Measurements from ENCODE around the gene MAPRE2.

MAPRE2 gene

DNA sequence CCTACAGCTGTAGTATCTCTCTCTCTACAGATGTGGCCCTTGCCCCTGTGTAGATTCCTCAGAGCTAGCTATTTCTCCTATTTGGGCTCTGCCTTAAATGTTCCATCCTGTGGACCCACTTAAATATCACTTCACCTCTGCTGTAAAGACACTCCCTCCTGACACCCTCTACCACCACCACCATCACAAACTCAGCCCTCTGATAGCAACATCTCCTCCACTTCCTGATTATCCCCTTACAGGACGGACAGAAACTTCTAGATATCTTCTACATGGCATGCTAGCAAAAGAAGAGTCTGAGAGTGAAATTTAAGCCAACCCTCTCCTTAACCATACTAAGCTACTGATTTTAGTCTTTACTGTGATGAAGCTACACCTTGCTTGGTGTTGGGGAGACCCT, 3.2 kb upstream of the MAPRE2 start:
- no peak for DNase-seq (ENCODE audit: low read depth in 2 of 2)

DNA sequence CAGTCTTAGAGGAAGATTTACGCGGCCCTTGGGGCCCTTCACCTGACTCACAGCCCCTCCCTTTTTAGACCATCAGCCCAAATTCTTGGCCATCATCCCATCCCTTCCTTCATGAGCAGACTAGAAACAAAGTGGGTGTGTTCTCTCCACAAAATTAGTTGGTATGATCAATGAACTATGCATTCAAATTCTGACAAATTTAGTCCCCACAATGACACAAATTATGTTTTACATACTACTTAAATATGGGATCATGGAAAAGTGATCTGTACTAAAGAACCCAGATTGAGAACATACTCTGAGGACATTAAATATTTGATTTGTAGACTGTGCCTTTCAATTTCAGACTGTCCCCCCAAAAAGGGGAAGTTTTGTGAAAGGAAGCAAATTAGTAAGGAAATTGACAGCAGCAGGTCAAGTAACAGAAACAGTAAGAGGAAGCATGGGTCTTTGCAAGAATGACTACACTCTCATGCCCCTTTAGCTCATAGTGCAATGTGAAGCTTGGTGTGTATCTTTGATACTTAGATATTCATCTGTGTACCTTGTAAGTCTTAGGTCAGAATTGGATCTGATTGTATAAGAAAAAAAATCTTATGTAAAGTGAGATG, 2.2 kb upstream of the MAPRE2 start:
- DNase-seq (ENCODE audit: low read depth in 2 of 2), result no peak

- DNase-seq (ENCODE audit: low read depth in 2 of 2), result no peak
These were observed 600 bp upstream of the MAPRE2 start for GRCh38 chr18:35040638-35040987.

DNA sequence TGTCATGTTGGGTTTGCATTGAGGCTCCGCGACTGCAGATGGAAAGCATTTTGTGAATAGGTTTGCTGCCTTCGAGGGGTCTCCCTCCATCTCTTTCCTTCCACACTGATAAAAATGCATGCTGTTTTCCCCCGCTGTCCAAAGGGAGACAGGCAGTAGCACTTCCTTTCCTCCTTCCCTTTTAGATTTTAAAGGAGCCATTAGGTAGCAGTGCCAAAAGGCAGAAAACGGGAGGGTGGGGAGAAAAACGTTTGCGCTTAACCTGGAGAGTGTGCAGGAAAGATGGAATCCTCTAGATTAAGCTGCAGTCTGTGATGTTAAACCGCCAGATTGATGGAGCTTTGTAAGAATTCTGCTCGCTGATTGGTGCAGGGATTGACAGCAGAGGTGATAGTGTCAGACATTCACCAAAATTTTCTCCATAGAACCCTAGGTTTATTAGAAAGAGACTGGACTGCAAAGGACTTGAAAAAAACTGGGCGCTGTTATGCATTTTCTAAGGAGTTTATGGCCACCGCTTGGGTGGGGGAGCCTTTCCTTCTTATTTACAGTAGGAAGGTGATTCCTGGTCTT, 688 bp downstream of the MAPRE2 start:
- DNase-seq (ENCODE audit: low read depth in 2 of 2), result no peak

DNA sequence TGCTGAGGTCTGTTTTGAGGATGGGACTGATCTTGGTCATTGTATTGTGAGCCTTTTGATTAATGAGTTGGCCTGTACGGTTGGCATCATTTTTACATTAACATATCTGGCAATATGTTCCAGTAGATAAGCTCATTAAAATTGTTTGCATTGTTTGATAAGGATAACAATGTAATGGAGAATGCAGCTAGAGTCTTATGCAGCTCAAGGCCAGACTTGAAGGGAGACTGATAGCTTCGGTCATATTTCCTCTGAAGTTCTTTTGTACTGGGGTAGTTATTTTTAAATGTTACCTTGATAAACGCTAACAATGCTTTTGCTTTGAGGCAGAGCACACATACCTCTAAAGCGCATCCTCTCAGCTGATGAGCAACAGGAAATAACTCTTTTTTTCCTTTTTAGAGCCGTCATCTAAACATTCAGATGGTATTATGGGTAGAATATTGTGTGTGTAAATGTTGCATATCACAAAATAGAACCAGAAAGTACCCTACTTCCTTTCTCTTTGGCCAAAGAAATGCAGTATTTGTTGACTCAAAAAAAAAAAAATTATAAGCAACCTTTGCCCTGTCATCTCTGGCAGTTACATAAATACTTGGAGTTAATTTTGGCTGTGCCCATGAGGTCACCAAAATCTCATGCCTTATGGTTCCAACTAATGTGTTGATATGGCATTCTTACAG, 1.3 kb downstream of the MAPRE2 start:
- DNase-seq (ENCODE audit: low read depth in 2 of 2), result no peak

GRCh38 chr18:35043207-35043606, 2.0 kb downstream of the MAPRE2 start:
- no peak for DNase-seq (ENCODE audit: low read depth in 2 of 2)

- DNase-seq (ENCODE audit: low read depth in 2 of 2), result no peak
These were observed 3.9 kb downstream of the MAPRE2 start for GRCh38 chr18:35045121-35045520.

DNA sequence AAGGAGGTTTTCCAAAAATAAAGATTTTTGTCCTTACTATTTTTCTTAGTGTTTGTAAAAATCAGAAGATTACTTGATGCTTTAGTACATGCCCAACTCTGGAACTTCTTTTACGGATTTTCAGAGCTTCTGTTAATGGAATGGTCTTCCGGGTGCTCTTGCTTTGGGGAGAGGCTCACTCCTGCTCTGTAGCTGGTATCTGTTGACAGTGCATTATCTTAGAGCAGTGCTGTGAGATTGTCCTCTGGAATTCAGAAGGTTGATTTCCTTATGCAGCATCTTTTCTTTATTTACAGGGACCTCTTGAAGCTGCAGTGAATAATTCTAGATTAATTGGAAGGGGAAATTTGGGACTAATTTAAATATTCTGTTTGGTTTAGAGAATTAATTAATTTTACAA, 4.6 kb downstream of the MAPRE2 start:
- no peak for DNase-seq (ENCODE audit: low read depth in 2 of 2)

DNA sequence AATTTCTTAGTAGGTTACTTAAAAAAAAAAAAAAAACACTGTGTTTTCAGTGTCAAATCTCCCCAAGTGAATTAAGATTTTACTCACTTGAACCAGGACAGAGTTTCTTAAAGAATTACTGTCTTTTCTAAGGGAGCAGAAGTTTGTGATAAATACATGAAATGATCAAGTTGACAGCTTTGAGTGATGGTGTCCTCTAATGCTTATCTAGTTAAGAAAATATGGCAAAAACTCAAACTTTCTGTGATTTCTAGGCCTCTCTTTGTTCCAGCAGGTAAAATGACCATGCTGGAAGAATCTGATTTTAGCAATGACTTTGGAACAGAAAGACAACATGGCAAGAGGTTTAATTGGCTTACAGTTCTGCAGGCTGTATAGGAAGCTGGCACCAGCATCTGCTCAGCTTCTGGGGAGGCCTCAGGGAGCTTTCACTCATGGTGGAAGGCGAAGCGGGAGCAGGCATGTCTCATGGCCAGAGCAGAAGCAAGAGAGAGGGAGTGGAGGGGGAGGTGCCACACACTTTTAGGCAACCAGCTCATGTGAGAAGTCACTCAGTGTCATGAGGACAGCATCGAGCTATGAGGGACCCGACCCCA, 6.6 kb downstream of the MAPRE2 start:
- DNase-seq (ENCODE audit: low read depth in 2 of 2), result no peak

DNA sequence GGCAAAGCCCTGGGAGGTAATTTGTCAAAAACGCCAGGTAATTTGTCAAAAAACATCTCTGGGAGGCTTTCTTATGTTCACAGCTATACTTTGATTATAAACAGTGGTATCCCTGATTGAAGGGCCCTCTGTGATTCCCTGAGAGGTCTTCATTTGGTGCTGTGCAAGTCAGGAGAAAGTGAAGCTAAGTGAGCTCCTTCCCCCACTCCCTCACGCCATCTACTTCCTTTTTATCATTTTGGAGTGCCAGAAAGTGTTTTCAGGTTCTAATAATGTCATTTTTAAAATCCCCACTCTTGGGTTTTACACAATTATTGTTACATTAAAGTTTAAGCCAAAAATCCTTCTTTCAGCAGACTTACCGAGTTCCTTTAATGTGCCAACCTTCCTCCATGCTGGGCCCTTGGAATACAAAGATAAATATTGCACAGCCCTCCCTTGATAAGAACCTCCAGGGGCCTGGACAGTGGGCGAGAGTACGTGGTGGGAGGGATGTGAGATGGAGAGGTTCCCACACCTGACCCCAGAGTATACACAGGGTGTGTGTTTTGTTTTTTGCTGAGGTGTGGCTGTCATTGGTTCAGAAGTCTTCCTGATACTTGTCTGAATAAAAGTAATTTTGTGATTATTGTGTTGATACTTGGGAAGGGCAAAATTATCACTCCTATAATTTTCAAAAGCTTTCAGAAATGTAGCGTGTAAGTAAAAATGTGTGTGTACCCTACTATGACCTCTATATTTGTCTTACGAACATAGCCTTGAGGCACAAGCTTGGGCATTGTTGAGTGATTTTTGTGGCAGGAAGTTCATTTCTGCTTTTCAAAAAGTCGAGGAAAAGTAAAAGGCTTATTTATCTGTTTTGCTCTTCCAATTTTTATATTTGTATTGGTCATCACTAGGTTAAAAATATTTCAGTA, 8.2 kb downstream of the MAPRE2 start:
- no peak for DNase-seq (ENCODE audit: low read depth in 2 of 2)

DNA sequence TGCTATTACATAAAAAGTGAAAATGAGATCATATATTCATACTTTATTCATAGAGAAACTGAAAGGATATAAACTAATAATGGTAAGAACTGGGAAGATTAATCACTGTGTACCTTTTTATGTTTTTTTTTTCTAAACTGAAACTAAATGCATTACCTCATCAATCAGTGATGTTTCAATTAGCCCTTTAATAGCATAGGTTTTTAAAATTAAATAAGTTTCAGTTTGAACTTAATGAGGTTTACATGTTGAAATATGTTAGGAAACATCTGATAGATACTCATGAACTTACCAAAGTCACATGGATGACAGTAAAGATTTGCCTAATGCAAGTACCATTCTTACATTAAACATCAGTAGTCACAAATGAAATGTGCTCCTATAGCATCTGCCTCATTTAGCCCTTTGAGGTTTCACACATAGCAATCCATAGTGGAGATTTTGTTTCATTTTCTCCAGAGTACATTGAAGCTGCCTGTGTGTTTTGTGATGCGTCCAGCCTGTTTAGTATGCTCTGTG, 8.9 kb downstream of the MAPRE2 start:
- DNase-seq (ENCODE audit: low read depth in 2 of 2), result no peak

DNA sequence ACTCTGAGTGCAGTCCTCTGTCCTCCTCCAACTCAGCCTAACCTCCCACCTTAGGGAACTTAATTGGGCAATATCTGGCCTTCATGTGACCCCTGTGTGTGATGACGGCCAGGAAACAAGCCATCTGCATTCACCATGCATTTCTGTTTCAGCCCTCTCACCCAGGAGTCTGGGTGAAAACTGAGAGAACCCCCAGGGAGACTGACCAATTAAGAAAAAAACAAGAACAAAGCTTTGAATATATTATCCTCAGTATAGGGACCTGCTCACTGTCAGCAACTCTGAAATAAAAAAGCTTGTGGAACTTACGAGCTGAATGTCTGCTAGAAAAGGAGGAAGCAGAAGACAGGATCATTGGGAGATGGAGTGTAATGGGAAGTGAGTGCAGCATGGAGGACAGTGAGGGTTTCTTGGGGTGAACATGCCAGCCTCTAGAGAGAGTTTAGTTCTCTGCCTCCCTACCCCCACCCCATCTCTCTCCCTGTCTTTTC, 9.5 kb downstream of the MAPRE2 start:
- DNase-seq (ENCODE audit: low read depth in 2 of 2), result no peak

GRCh38 chr18:35051641-35052377, 10.6 kb downstream of the MAPRE2 start:
- no peak for DNase-seq (ENCODE audit: low read depth in 2 of 2)

DNA sequence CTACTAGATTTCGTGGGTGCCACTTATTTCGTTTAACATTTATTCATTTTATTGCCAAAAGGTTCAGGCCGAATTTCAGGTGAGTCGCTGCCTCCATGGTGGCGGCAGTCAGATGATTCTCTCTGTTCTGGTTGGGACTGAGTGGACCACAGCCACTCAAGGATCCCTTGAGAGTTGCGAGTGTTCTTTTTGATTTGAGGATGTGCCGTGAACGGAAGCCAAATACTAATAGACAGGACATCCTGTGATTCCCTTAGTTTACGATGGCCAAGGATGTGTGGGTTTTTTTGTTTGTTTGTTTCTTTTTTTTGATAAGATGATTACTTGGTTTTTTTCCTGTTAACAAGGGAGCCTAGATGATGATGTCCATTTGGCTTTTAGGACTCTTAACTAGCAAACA, 13.2 kb downstream of the MAPRE2 start:
- DNase-seq (ENCODE audit: low read depth in 2 of 2), result no peak

GRCh38 chr18:35055105-35055504, 13.9 kb downstream of the MAPRE2 start:
- DNase-seq (ENCODE audit: low read depth in 2 of 2), result no peak

- DNase-seq (ENCODE audit: low read depth in 2 of 2), result no peak
These were observed 14.5 kb downstream of the MAPRE2 start for GRCh38 chr18:35055726-35056125.

DNA sequence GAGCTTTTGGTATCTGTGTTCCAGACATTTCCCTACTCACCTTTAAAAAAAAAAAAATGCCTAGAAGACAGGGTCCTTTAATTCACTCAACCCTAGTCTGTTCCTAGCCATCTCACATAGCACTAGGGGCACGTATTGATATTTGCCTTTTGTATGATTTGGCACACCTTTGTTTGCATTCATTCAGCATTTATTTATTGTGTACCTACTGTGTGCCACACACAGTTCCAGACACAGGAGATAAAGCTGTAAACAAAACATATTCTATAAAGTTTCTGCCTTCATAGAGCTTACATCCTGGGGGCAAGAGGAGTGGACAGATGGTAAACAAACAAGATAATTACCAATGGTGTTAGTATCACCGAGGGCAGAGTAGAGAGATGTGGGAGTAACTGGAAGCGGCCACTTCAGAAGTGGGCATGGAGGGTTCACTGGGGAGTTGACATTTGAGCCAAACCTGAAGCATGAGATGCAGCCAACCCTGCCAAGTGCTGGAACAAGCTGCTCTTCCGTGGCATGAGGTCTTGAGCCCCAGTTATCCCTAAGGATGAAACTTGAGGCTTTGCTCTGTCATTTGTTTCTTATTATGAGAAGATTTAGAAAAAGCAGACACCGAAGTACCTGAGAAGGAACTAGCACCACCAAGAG, 18.2 kb downstream of the MAPRE2 start:
- no peak for DNase-seq (ENCODE audit: low read depth in 2 of 2)

GRCh38 chr18:35060122-35060815, 19.1 kb downstream of the MAPRE2 start:
- no peak for DNase-seq (ENCODE audit: low read depth in 2 of 2)

- DNase-seq (ENCODE audit: low read depth in 2 of 2), result no peak
These were observed 20.1 kb downstream of the MAPRE2 start for GRCh38 chr18:35061336-35061735.

DNA sequence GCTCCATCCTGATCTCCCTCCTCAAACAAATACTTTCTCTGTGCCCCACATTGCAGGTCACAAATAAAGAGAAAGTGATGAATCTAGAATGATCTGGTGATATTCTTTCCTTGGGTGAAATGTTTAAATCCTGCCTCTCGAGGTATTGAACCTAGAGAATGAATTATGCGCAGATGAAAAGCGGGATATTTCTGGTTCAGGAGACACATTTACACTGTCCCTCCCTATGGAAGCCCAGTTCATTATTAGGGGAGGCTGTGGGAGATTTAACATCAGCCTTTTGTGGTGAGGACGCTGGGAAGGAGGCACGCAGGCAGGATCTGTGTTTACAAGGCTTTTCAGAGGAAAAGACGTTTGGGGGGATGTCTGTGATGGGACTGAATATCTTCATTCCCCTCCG, 20.6 kb downstream of the MAPRE2 start:
- no peak for DNase-seq (ENCODE audit: low read depth in 2 of 2)
